ENCODE data around the gene C2orf68.

C2orf68 gene

DNA sequence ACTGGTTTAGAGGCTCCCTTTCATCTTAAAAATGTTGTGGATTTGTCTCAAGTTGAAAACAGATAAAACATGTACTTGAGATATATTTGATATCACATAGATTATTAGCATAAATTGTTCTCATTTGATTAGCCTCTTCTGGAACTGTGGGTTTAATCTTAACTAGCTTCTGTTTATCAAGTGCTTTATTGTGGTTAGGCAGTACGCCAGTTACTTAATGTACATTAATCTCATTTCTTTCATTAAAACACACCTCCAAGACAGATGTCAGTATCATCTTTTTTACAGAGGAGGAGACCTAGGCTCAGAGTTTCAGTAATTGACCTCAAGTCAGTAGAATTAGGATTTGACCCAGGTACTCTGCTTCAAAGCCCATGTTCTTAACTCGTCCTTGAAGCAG lies 34.3 kb upstream of the C2orf68 start:
- no peak for TF ChIP-seq ZIC2 (tag by site-specific recombination; IDR thresholded peaks at IDR 0.05)
- TF ChIP-seq ZNF658 (tag by site-specific recombination; IDR thresholded peaks at IDR 0.05), result no peak
- TF ChIP-seq, protein P1, sequence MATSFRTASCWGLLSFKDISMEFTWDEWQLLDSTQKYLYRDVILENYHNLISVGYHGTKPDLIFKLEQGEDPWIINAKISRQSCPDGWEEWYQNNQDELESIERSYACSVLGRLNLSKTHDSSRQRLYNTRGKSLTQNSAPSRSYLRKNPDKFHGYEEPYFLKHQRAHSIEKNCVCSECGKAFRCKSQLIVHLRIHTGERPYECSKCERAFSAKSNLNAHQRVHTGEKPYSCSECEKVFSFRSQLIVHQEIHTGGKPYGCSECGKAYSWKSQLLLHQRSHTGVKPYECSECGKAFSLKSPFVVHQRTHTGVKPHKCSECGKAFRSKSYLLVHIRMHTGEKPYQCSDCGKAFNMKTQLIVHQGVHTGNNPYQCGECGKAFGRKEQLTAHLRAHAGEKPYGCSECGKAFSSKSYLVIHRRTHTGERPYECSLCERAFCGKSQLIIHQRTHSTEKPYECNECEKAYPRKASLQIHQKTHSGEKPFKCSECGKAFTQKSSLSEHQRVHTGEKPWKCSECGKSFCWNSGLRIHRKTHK (tag by site-specific recombination; IDR thresholded peaks at IDR 0.05), result no peak
- no peak for TF ChIP-seq ZNF549 (tag by site-specific recombination; IDR thresholded peaks at IDR 0.05)
- TF ChIP-seq, protein P2, sequence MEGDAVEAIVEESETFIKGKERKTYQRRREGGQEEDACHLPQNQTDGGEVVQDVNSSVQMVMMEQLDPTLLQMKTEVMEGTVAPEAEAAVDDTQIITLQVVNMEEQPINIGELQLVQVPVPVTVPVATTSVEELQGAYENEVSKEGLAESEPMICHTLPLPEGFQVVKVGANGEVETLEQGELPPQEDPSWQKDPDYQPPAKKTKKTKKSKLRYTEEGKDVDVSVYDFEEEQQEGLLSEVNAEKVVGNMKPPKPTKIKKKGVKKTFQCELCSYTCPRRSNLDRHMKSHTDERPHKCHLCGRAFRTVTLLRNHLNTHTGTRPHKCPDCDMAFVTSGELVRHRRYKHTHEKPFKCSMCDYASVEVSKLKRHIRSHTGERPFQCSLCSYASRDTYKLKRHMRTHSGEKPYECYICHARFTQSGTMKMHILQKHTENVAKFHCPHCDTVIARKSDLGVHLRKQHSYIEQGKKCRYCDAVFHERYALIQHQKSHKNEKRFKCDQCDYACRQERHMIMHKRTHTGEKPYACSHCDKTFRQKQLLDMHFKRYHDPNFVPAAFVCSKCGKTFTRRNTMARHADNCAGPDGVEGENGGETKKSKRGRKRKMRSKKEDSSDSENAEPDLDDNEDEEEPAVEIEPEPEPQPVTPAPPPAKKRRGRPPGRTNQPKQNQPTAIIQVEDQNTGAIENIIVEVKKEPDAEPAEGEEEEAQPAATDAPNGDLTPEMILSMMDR (tag by site-specific recombination; IDR thresholded peaks at IDR 0.05), result no peak
- TF ChIP-seq ZNF510 (tag by site-specific recombination; IDR thresholded peaks at IDR 0.05; ENCODE audit: insufficient replicate concordance), result no peak
- TF ChIP-seq, protein P3, sequence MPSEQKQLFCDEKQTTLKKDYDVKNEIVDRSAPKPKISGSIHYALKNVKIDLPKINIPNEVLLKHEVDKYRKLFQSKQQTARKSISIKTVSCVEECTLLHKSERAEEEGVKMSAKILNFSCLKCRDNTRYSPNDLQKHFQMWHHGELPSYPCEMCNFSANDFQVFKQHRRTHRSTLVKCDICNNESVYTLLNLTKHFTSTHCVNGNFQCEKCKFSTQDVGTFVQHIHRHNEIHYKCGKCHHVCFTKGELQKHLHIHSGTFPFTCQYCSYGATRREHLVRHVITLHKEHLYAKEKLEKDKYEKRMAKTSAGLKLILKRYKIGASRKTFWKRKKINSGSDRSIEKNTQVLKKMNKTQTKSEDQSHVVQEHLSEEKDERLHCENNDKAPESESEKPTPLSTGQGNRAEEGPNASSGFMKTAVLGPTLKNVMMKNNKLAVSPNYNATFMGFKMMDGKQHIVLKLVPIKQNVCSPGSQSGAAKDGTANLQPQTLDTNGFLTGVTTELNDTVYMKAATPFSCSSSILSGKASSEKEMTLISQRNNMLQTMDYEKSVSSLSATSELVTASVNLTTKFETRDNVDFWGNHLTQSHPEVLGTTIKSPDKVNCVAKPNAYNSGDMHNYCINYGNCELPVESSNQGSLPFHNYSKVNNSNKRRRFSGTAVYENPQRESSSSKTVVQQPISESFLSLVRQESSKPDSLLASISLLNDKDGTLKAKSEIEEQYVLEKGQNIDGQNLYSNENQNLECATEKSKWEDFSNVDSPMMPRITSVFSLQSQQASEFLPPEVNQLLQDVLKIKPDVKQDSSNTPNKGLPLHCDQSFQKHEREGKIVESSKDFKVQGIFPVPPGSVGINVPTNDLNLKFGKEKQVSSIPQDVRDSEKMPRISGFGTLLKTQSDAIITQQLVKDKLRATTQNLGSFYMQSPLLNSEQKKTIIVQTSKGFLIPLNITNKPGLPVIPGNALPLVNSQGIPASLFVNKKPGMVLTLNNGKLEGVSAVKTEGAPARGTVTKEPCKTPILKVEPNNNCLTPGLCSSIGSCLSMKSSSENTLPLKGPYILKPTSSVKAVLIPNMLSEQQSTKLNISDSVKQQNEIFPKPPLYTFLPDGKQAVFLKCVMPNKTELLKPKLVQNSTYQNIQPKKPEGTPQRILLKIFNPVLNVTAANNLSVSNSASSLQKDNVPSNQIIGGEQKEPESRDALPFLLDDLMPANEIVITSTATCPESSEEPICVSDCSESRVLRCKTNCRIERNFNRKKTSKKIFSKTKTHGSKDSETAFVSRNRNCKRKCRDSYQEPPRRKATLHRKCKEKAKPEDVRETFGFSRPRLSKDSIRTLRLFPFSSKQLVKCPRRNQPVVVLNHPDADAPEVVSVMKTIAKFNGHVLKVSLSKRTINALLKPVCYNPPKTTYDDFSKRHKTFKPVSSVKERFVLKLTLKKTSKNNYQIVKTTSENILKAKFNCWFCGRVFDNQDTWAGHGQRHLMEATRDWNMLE (tag by site-specific recombination; conservative IDR thresholded peaks at IDR 0.05; ENCODE audit: low read depth), result no peak
- TF ChIP-seq ZNF324 (tag by site-specific recombination; IDR thresholded peaks at IDR 0.05), result no peak
- TF ChIP-seq ZNF174 (tag by site-specific recombination; IDR thresholded peaks at IDR 0.05), result no peak
- no peak for TF ChIP-seq ZNF114 (tag by site-specific recombination; IDR thresholded peaks at IDR 0.05)
- TF ChIP-seq, protein P4, sequence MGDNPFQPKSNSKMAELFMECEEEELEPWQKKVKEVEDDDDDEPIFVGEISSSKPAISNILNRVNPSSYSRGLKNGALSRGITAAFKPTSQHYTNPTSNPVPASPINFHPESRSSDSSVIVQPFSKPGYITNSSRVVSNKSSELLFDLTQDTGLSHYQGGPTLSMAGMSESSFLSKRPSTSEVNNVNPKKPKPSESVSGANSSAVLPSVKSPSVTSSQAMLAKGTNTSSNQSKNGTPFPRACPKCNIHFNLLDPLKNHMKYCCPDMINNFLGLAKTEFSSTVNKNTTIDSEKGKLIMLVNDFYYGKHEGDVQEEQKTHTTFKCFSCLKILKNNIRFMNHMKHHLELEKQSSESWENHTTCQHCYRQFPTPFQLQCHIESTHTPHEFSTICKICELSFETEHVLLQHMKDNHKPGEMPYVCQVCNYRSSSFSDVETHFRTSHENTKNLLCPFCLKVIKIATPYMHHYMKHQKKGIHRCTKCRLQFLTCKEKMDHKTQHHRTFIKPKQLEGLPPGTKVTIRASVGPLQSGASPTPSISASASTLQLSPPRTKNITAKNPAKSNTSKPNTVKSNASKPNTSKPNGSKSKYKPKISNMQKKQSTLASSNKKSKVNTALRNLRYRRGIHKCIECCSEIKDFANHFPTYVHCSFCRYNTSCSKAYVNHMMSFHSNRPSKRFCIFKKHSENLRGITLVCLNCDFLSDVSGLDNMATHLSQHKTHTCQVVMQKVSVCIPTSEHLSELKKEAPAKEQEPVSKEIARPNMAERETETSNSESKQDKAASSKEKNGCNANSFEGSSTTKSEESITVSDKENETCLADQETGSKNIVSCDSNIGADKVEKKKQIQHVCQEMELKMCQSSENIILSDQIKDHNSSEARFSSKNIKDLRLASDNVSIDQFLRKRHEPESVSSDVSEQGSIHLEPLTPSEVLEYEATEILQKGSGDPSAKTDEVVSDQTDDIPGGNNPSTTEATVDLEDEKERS (tag by site-specific recombination; IDR thresholded peaks at IDR 0.05), result no peak
- no peak for TF ChIP-seq ZNF610 (tag by site-specific recombination; IDR thresholded peaks at IDR 0.05; ENCODE audit: borderline replicate concordance)
- no peak for TF ChIP-seq KLF8 (tag by site-specific recombination; IDR thresholded peaks at IDR 0.05)
- TF ChIP-seq ZBTB1 (tag by site-specific recombination; IDR thresholded peaks at IDR 0.05), result no peak
- no peak for TF ChIP-seq ZNF157 (tag by site-specific recombination; IDR thresholded peaks at IDR 0.05)
- TF ChIP-seq ZNF707 (tag by site-specific recombination; IDR thresholded peaks at IDR 0.05), result no peak
- no peak for TF ChIP-seq ZFP41 (tag by site-specific recombination; IDR thresholded peaks at IDR 0.05; ENCODE audit: borderline replicate concordance)
- no peak for TF ChIP-seq OVOL3 (tag by site-specific recombination; IDR thresholded peaks at IDR 0.05)
- TF ChIP-seq, protein P5, sequence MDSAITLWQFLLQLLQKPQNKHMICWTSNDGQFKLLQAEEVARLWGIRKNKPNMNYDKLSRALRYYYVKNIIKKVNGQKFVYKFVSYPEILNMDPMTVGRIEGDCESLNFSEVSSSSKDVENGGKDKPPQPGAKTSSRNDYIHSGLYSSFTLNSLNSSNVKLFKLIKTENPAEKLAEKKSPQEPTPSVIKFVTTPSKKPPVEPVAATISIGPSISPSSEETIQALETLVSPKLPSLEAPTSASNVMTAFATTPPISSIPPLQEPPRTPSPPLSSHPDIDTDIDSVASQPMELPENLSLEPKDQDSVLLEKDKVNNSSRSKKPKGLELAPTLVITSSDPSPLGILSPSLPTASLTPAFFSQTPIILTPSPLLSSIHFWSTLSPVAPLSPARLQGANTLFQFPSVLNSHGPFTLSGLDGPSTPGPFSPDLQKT (IDR thresholded peaks at IDR 0.05; ENCODE audit: borderline replicate concordance, low read depth, low read length), result no peak
- no peak for TF ChIP-seq ZNF112 (tag by site-specific recombination; IDR thresholded peaks at IDR 0.05)
- POLR2A ChIA-PET, result no interaction called here
- H3K27ac ChIP-seq (ENCODE audit: extremely low read depth, low read depth, low read length), result no peak overlapping the region
- no peaks in the 10 kb centered on the region for H3K4me1 ChIP-seq (ENCODE audit: control insufficient read depth, insufficient read depth, low read length)
- CTCF ChIA-PET, result interaction anchor here (0.6 to 2.2 kb wide), 3 partner anchors 9 to 533 kb away, joined by 3 to 12 read pairs (median 5); no protein-coding TSS in a partner anchor
- no peak overlapping the region for H3K4me3 ChIP-seq (ENCODE audit: low read depth, low read length)
- no peaks in the 10 kb centered on the region for H3K9me3 ChIP-seq (ENCODE audit: control insufficient read depth, insufficient read depth, low read depth, low read length)
- H3K36me3 ChIP-seq (ENCODE audit: control insufficient read depth in 2 of 2, insufficient read depth in 1 of 2, low read length in 2 of 2), result peaks cover 79 to 96% of the 10 kb centered on the region in 2 experiments

Data from HEK293 (cell line).